Amniotic stem cell (primary cell): ENCODE measurements around the gene PAQR5.
"Not testable (repeated sequence)": the region's sequence is repeated elsewhere in the genome, so short reads cannot be mapped to it uniquely, and the experiment has no call there.

Source experiments
- DNase-seq: peaks from one replicate; lab custom pipeline; 2025; lab: John Stamatoyannopoulos, UW

PAQR5 gene

GRCh38 chr15:69357773-69358771, 59.4 kb downstream of the PAQR5 start:
- DNase-seq, result no peak

- DNase-seq, result no peak
Observed at GRCh38 chr15:69358850-69359249, 60.1 kb downstream of the PAQR5 start.

GRCh38 chr15:69359722-69360121, 61.0 kb downstream of the PAQR5 start:
- no peak for DNase-seq

- DNase-seq, result no peak
Observed at GRCh38 chr15:69360642-69361041, 61.9 kb downstream of the PAQR5 start.

GRCh38 chr15:69367236-69367635, 68.5 kb downstream of the PAQR5 start:
- DNase-seq, result no peak

GRCh38 chr15:69369631-69370030, 70.9 kb downstream of the PAQR5 start:
- DNase-seq, result no peak

- DNase-seq, result no peak
Observed at GRCh38 chr15:69373406-69373805, 74.7 kb downstream of the PAQR5 start.

- DNase-seq, result no peak
Observed at GRCh38 chr15:69375151-69375790, 76.6 kb downstream of the PAQR5 start.

- DNase-seq, result no peak
Observed at GRCh38 chr15:69377216-69377970, 78.7 kb downstream of the PAQR5 start.

- no peak for DNase-seq
Observed at GRCh38 chr15:69380100-69380725, 81.5 kb downstream of the PAQR5 start.

GRCh38 chr15:69380726-69381105, 82.0 kb downstream of the PAQR5 start:
- DNase-seq, result no peak

GRCh38 chr15:69382176-69382575, 83.5 kb downstream of the PAQR5 start:
- DNase-seq, result not testable (repeated sequence)

GRCh38 chr15:69384066-69384465, 85.4 kb downstream of the PAQR5 start:
- not testable (repeated sequence) for DNase-seq

- no peak for DNase-seq
Observed at GRCh38 chr15:69384626-69385598, 86.2 kb downstream of the PAQR5 start.

GRCh38 chr15:69385831-69386230, 87.1 kb downstream of the PAQR5 start:
- no peak for DNase-seq

- DNase-seq, result no peak
Observed at GRCh38 chr15:69386284-69386683, 87.6 kb downstream of the PAQR5 start.

- DNase-seq, result peak; percentile 11
Observed at GRCh38 chr15:69388260-69388705, 89.6 kb downstream of the PAQR5 start.

GRCh38 chr15:69389426-69389825, 90.7 kb downstream of the PAQR5 start:
- no peak for DNase-seq

- DNase-seq, result peak; percentile 52
Observed at GRCh38 chr15:69390575-69390974, 91.9 kb downstream of the PAQR5 start.

- no peak for DNase-seq
Observed at GRCh38 chr15:69391046-69391757, 92.5 kb downstream of the PAQR5 start.
